WTC11 (cell line): Measurements from ENCODE around the gene LMCD1.

Source experiments
- CREB1 ChIP-seq: sonication (generic); formaldehyde crosslinking; IDR thresholded peaks from 2 replicates; pipeline ENCODE4 v1.8.0; 2023; ENCODE audit warnings: mild to moderate bottlenecking, missing genetic modification reagents
- GTF2I ChIP-seq: fragments of 250-450 bp; sonication (Bioruptor Pico); conservative IDR thresholded peaks from 2 replicates; pipeline ENCODE4 v1.4.0; 2021; ENCODE audit warnings: mild to moderate bottlenecking
- TF ChIP-seq, protein P1 (sequence below): fragments of 200-600 bp; IDR thresholded peaks from 2 replicates; pipeline ENCODE4 v1.8.0; 2022; ENCODE audit warnings: antibody characterized with exemption
- TF ChIP-seq, protein P2 (sequence below): sonication (generic); formaldehyde crosslinking; IDR thresholded peaks from 2 replicates; pipeline ENCODE4 v1.8.1; 2023; ENCODE audit warnings: mild to moderate bottlenecking, missing genetic modification reagents, moderate library complexity
- TF ChIP-seq, protein P3 (sequence below): sonication (generic); formaldehyde crosslinking; IDR thresholded peaks from 2 replicates; pipeline ENCODE4 v1.8.1; 2022; ENCODE audit warnings: mild to moderate bottlenecking, moderate library complexity, missing genetic modification reagents
- TF ChIP-seq, protein P4 (sequence below): sonication (generic); formaldehyde crosslinking; IDR thresholded peaks from 2 replicates; pipeline ENCODE4 v1.8.1; 2023; ENCODE audit warnings: mild to moderate bottlenecking, missing genetic modification reagents, moderate library complexity
- TF ChIP-seq, protein P5 (sequence below): sonication (generic); formaldehyde crosslinking; IDR thresholded peaks from 2 replicates; pipeline ENCODE4 v1.8.1; 2023; ENCODE audit warnings: mild to moderate bottlenecking, missing genetic modification reagents, borderline replicate concordance
- TF ChIP-seq, protein P6 (sequence below): fragments of 250-450 bp; sonication (Bioruptor Pico); IDR thresholded peaks from 2 replicates; pipeline ENCODE4 v1.9.0; 2021; ENCODE audit warnings: mild to moderate bottlenecking
- TF ChIP-seq, protein P7 (sequence below): sonication (generic); formaldehyde crosslinking; conservative IDR thresholded peaks from 2 replicates; pipeline ENCODE4 v1.8.1; 2022; ENCODE audit warnings: mild to moderate bottlenecking, missing genetic modification reagents

DNA sequence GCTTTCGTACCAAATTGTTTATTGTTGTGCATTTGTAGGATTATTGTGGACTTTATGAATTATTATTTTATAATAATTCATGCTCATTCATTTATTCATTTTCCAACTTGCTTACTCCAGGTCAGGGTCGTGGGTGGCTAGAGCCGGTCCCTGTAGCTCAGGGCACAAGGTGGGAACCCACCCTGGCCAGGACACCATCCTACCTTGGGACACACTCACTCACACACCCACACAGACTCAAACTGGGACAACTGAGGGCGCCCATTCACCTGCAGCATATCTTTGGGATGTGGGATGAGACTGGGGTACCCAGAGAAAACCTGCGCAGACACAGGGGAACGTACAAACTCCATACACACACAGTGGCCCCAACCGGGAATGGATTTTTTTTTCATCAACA is 102.4 kb downstream of the LMCD1 start:
- TF ChIP-seq, protein P1, sequence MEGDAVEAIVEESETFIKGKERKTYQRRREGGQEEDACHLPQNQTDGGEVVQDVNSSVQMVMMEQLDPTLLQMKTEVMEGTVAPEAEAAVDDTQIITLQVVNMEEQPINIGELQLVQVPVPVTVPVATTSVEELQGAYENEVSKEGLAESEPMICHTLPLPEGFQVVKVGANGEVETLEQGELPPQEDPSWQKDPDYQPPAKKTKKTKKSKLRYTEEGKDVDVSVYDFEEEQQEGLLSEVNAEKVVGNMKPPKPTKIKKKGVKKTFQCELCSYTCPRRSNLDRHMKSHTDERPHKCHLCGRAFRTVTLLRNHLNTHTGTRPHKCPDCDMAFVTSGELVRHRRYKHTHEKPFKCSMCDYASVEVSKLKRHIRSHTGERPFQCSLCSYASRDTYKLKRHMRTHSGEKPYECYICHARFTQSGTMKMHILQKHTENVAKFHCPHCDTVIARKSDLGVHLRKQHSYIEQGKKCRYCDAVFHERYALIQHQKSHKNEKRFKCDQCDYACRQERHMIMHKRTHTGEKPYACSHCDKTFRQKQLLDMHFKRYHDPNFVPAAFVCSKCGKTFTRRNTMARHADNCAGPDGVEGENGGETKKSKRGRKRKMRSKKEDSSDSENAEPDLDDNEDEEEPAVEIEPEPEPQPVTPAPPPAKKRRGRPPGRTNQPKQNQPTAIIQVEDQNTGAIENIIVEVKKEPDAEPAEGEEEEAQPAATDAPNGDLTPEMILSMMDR: no peak
- TF ChIP-seq, protein P2, sequence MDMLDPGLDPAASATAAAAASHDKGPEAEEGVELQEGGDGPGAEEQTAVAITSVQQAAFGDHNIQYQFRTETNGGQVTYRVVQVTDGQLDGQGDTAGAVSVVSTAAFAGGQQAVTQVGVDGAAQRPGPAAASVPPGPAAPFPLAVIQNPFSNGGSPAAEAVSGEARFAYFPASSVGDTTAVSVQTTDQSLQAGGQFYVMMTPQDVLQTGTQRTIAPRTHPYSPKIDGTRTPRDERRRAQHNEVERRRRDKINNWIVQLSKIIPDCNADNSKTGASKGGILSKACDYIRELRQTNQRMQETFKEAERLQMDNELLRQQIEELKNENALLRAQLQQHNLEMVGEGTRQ: no peak
- TF ChIP-seq, protein P3, sequence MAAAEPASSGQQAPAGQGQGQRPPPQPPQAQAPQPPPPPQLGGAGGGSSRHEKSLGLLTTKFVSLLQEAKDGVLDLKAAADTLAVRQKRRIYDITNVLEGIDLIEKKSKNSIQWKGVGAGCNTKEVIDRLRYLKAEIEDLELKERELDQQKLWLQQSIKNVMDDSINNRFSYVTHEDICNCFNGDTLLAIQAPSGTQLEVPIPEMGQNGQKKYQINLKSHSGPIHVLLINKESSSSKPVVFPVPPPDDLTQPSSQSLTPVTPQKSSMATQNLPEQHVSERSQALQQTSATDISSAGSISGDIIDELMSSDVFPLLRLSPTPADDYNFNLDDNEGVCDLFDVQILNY (CRISPR knock-in tag): no peak
- TF ChIP-seq CREB1 (CRISPR knock-in tag): no peak
- TF ChIP-seq, protein P4, sequence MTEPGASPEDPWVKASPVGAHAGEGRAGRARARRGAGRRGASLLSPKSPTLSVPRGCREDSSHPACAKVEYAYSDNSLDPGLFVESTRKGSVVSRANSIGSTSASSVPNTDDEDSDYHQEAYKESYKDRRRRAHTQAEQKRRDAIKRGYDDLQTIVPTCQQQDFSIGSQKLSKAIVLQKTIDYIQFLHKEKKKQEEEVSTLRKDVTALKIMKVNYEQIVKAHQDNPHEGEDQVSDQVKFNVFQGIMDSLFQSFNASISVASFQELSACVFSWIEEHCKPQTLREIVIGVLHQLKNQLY: no peak
- TF ChIP-seq, protein P5, sequence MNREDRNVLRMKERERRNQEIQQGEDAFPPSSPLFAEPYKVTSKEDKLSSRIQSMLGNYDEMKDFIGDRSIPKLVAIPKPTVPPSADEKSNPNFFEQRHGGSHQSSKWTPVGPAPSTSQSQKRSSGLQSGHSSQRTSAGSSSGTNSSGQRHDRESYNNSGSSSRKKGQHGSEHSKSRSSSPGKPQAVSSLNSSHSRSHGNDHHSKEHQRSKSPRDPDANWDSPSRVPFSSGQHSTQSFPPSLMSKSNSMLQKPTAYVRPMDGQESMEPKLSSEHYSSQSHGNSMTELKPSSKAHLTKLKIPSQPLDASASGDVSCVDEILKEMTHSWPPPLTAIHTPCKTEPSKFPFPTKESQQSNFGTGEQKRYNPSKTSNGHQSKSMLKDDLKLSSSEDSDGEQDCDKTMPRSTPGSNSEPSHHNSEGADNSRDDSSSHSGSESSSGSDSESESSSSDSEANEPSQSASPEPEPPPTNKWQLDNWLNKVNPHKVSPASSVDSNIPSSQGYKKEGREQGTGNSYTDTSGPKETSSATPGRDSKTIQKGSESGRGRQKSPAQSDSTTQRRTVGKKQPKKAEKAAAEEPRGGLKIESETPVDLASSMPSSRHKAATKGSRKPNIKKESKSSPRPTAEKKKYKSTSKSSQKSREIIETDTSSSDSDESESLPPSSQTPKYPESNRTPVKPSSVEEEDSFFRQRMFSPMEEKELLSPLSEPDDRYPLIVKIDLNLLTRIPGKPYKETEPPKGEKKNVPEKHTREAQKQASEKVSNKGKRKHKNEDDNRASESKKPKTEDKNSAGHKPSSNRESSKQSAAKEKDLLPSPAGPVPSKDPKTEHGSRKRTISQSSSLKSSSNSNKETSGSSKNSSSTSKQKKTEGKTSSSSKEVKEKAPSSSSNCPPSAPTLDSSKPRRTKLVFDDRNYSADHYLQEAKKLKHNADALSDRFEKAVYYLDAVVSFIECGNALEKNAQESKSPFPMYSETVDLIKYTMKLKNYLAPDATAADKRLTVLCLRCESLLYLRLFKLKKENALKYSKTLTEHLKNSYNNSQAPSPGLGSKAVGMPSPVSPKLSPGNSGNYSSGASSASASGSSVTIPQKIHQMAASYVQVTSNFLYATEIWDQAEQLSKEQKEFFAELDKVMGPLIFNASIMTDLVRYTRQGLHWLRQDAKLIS (CRISPR knock-in tag): no peak
- TF ChIP-seq, protein P6, sequence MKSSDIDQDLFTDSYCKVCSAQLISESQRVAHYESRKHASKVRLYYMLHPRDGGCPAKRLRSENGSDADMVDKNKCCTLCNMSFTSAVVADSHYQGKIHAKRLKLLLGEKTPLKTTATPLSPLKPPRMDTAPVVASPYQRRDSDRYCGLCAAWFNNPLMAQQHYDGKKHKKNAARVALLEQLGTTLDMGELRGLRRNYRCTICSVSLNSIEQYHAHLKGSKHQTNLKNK (CRISPR knock-in tag): no peak
- TF ChIP-seq GTF2I (CRISPR knock-in tag): no peak
- TF ChIP-seq, protein P7, sequence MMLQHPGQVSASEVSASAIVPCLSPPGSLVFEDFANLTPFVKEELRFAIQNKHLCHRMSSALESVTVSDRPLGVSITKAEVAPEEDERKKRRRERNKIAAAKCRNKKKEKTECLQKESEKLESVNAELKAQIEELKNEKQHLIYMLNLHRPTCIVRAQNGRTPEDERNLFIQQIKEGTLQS (CRISPR knock-in tag): no peak
